Fibroblast of skin of right biceps (primary cell): Measurements from ENCODE around the gene HAUS7.

Experiments
- DNase-seq: peaks from one replicate; pipeline ENCODE4 v3.0.0-alpha.2; 2013

HAUS7 gene

DNA sequence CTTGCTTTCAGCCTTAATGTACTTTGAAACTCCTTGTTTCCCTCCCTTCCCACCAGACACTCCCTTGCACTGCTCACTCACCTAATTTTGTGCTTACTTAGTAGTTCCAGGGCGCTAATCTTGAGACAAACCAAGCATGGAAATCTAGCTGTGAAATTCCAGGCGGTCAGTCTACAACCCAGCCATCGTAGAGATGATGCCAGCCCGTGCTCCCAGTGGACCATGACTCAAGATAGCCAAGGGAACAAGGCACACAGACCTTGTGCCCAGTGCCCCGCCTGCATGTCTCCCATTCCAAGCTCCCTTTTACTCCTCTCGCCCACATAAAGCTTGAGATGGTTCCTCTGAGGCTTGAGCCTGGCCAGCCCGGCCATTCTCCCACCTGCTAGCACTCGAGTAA is 35.6 kb downstream of the HAUS7 start:
- DNase-seq = no peak

DNA sequence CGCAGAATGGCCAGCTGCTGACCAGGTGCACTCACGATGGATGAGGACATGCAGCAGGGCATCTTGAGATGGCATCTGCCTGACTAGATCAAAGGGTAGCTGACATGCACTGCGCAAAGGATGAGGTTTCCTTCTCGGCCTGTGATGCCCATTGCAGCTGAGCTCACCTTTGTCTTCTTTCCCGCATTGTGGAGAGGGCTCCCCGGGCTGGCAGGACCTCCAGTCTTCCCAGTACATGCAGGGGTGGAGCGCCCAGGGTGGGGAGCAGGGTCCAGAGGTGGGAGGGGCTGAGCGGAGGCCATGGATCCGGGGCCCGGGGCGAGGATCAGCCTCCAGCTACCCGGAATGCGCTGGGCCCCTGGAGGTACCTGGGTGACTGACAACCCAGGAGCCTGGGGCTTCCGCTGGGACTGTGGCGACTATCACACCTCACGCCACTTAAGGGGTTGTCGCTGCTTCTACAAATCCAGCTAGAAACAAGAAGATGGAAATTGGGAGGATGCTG is 36.5 kb downstream of the HAUS7 start:
- no peak for DNase-seq

DNA sequence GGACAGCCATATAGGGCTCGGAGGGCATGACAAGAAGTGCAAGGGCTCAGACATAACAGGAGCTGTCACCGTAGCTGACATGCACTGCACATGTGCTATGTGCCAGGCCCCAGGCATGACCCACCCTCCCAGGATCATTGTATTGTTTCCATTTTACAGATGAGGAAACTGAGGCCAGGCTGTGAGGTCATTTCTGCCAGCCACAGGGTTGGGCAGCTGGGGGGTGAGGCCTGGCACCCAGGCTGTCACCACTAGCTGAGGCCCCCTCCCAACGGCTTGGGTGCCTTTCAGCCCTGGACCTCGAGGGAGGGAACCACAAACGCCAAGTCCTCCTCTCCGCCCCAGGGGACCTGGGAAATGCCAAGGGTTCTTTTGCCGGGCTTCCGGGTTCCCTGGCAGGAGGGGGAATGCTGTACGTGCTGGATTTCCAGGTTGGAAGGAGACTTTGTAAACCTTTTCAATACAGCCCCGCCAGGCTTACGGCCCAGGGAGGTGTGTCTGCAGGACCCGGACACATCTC is 37.2 kb downstream of the HAUS7 start:
- DNase-seq = no peak

DNA sequence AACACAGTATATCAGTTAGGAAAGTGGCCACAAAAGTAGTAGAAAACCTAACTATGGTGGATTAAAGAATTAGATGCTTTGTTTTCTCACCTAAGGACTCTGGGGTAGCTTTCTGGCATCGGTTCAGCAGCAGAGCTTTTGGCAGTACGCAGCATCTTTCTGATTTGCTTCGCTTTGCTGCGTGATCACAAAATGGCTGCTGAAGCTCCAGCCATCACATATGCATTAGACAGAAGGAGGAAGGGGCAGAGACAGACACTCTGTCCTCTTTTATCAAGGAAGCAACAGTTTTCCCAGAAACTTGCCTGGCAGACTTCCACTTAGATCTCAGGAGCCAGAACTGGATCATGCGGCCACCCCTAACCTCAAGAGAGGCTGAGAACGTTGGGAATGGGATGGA is 39.6 kb downstream of the HAUS7 start:
- DNase-seq = no peak

DNA sequence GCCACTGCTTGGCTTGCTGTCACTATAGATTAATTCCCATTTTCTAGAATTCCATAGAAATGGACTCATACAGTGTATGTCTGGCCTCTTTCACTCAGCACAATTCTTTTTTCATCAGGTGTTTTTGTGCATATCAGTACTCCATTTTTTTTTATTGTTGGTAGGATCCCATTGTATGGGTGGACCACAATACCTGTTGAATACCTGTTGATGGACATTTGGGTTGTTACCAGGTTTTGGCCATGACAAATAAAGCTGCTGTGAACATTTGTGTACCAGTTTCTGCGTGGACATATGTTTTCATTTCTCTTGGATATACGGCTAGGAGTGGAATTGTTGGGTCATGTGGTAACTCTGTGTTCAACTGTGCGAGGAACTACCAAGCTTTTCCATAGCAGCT is 44.2 kb downstream of the HAUS7 start:
- DNase-seq = no peak

DNA sequence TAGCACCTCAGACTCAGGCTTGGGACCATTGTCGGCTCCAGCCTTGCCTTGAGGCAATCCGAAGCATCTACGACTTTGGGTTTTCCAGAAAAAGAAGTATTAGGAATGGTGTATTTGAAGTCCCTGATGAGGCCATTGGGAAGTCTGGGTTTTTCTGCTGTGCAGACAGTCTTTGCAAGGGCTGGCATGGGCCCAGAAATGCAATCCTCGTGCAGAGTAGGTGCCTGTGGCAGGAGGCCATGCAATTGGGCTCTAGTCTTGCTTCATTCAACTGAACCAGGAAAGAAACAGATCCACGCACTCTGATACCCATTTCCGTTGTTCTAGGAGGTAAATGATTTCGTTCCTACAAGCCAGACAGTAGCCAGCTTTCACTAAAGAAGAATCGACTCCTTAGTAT is 46.7 kb downstream of the HAUS7 start:
- no peak for DNase-seq

DNA sequence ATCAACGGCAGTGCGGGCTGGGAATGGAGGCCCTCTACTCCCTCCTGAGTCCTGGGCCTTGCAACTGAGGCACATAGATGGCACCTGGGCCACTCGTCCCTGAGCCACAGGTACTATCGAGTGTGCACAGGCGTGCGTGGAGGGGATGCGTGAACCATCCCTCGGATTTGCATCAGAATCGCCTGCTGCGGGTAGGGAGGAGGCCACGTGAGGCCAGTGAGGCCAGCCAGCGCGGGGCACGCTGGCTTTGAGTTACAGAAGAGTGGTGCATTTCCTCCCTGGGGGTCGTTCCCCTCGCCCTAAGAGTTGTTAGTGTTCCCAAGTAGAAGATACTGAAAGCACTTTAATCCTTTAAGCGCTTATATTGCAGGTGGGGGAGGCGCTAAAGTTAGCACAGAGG is 48.5 kb downstream of the HAUS7 start:
- no peak for DNase-seq

DNA sequence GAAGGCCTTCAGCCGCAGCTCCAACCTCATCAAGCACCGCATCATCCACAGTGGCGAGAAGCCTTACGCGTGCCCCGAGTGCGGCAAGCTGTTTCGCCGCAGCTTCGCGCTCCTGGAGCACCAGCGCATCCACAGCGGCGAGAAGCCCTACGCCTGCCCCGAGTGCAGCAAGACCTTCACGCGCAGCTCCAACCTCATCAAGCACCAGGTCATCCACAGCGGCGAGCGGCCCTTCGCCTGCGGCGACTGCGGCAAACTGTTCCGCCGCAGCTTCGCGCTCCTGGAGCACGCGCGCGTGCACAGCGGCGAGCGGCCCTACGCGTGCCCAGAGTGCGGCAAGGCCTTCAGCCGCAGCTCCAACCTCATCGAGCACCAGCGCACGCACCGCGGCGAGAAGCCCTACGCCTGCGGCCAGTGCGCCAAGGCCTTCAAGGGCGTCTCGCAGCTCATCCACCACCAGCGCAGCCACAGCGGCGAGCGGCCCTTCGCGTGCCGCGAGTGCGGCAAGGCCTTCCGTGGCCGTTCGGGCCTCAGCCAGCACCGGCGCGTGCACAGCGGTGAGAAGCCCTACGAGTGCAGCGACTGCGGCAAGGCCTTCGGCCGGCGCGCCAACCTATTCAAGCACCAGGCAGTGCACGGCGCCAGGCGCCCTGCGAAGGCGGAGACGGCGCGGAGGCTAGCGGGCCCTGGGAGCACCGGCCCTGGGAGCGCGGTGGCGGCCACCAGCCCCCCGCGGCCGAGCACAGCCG is 49.4 kb downstream of the HAUS7 start:
- no peak for DNase-seq

DNA sequence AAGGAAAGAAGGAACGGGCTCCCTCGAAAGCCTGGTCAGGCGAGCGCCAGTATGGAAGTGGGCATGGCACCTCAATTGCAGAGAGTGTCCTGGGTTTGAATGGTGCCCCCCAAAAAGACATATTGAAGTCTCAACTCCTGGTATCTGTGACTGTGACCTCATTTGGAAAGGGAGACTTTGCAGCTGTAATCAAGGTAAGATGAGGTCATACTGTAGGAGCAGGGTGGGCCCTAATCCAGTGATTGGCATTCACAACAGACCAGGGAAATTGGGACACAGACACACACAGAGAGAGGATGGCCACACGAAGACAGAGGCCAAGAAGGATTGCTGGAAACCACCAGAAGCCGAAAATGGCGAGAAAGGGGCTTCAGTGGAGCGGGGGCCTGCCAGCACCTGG is 52.7 kb downstream of the HAUS7 start:
- DNase-seq = no peak

DNA sequence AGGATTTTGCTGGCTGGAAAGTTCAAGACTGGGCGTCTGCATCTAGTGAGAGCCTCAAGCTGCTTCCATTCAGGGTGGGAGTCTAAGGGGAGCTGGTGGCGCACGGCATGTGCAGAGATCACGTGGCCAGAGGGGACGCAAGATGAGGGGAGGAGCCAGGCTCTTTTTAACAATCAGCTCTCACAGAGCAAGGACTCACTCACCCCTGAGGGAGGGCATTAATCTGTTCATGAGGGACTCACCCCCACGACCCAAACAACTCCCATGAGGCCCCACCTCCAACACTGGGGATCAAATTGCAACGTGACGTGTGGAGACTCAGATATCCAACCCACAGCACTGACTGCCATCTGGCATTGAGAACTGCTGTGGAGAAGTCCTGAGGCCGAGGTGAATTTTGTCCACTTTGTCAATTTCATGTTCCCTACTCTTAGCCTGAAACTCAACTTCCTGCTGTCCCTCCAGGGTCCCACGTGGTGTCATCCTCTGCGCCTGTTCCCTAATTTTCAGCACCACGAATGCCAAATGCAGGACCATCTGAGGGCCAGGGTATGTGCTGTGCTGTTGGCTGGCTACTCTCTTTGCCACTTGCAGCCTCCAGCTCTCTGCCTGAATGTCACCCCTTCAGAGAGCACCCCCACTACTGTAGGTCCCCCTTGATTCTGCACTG is 53.5 kb downstream of the HAUS7 start:
- DNase-seq = peak; percentile 2

DNA sequence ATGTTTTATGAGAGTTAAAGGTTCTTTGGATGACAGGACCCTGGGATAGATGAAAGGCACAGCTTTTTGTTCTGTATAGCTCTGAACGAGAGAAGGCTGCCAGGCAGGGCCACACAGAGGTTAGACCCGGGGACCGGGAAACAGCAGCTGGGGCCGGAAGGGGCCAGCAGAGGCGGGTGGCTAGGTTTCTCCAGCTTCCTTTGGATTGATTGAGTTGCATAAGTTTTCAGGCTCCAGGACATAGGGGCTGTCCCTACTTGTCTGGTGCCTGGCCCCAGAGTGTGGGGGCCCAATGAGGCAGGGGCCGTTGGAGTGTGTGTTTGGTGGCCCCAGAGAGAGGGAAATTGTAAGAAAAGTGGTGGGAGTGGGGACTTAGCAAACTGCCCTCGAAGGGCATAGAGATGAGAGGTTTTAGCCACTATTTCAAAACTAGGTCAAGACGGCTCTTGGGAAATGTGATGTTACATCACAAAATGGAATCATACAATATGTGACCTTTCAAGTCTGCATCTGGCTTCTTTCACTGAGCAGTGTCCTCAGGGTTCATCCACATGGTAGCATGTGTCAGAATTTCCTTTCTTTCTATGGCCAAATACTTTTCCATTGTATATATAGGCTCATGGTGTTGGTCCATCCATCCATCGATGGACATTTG is 55.4 kb downstream of the HAUS7 start:
- no peak for DNase-seq

DNA sequence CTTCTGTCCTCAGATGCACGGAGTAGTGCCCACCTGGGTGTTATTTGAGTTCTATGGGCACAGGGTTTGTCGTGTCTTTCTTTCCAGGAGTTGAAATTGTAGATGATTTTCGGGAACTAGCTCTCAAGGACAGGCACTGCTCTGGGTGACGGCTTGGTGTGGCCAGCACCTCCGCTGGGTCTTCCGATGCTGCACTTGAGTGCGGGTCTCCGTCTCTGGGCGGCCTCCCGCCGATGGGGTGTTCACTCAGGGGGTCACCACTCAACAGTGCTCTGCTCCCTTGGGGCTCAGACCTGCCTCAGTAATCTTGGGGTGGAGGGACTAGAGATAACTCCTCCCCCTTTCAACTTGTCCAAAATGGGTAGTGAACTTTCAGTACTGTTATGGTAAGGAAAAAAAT is 56.6 kb downstream of the HAUS7 start:
- DNase-seq = no peak

DNA sequence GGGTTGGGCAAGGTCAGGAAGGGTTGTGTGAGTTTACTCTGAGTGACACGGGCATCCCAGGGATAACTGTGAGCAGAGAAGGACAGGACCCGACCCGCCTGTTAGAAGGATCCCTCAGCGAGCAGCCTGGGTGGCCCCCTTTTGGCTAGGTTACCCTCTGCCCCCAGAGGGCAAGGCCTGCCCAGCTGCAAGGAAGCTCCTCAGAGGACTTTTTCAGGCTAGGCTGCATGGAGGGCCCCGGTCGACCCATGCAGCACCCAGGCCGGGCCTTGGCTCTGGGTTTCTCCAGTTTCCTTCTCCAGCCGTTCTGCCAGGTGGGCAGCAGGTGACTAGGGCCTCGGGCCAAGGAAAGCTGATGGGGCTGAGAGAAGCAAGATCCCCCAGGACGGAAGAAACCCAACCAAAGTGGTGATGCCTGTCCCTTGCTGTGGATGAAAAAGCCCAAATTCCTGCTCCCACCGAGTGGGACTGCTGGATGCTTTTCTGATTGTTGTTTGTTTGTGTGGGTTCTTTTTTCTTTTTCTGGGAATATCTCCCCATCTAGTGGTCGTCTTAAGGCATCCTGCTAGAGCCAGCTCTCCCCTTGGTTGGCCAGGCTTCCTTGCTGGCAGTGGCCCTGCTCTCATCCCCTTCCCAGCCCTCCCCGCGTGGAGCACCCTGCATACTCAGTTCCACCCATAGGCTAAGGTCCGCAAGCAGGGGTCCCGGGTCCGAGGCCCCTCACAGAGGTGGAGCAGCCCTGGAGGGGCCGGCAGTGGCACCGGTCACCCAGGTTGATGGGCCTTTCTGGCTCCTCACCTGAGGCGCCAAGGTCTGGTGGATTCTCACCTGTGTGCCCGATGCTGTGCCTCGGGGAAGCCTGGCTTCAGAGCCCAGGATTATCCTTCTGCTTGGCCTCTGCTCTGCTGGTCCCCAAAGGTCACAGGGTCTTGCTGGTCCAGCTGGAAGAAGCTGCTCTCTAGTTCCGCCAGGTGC is 57.3 kb downstream of the HAUS7 start:
- no peak for DNase-seq

DNA sequence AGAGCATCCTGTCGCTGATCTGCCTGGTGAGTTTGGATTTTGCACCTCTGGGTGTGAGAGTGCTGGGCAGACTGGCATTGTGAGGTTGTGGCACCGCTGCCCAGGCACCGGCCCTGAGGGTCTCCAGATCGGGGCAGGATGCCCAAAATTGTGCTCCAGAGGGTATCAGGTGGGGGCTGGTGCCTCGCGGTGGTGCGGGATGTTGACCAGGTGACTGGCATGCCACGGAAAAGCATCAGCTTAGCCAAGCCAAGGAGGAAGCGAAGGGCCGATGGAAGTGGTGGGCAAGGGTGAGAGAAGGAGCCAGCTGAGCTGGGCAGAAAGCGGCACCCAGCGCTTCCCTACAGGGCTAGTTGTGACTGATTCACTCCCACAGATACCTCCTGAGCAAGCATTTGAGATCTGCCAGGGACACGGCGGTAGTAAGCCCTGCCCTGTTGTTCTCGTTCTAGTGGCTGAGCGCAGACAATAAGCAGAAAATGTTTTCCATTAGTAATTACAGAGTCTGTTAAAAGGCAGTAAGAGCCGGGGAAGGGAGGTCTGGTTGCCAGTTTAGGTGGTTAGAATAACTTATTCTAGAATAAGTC is 58.3 kb downstream of the HAUS7 start:
- DNase-seq = no peak

DNA sequence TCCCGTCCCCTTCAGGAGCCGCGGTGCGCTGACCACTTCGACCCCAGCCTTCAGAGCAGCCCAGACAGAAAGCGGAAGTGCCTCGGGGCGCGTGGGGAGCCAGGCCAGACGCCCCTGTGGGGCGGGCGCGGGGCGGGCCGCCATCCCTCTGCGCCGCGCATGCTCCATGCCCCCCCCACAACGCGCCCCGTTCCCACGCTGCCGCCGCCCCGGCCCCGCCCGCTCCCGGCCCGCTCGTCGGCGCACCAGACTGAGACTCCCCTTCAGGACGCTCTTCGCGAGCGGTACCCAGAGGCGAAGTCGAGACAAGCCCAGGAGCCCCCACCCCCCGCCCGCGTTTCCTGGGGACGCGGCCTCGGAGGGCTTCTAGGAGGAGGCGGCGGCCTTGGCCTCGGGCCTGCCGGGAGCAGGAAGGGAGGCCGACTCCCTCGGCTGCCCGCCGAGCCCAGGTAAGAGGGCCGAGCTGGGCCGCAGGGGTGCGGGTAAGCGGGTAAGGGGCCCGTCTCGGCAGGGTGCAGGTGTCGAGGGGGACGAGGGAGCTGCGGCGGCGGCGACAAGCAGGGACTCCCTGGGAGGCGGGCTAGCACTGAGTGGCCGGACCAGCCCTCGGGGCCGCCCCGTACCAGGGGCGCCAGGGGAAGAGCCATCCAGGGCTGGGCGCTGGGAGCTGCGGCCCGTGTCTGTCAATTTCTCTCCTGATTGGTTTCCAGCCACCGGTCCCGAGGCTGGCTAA is 59.0 kb downstream of the HAUS7 start, which contains the start of gene ZFP92:
Gene ZFP92 (plus strand): TSS at position 218 of the 733 bp plus-strand sequence. CDS start 6,851 bp downstream, outside the sequence.
- peak; percentile 1 for DNase-seq

DNA sequence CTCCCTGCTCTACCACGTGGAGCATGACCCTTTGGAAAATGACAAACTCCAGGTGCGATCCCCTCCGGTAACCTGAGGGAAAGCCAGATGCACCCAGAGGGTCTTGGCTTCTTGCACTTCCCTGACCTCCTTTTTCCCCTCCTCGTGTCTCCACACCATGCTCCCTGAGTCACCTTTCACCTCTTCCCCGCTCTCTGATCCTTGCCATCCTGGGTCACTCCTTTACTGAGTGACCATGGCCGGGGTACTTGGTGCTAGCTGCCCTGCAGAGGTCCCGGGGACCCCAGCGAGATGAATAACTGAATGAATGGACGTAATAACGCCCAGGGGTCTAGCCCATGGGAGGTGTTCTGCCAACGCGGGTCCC is 59.5 kb downstream of the HAUS7 start:
- DNase-seq = no peak

DNA sequence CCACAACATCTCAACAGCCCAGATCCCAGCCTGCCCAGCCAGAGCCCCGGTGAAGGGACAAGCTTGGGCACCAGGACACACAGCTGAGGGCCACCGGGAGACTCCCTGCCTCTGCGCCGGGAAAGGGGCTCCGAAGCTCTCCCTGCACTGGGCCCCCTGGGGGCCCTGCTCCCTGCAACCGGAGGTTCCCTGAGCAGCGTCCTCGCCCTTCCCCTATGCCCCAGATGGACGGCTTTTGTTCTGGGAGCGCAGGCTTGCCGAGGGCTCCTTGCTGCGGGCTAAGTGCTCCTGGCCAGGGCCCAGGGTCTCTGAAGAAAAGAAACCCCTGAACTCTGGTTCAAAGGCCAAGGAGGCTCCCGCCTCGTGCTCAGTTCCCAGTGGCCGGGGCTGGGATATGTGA is 60.0 kb downstream of the HAUS7 start:
- no peak for DNase-seq

DNA sequence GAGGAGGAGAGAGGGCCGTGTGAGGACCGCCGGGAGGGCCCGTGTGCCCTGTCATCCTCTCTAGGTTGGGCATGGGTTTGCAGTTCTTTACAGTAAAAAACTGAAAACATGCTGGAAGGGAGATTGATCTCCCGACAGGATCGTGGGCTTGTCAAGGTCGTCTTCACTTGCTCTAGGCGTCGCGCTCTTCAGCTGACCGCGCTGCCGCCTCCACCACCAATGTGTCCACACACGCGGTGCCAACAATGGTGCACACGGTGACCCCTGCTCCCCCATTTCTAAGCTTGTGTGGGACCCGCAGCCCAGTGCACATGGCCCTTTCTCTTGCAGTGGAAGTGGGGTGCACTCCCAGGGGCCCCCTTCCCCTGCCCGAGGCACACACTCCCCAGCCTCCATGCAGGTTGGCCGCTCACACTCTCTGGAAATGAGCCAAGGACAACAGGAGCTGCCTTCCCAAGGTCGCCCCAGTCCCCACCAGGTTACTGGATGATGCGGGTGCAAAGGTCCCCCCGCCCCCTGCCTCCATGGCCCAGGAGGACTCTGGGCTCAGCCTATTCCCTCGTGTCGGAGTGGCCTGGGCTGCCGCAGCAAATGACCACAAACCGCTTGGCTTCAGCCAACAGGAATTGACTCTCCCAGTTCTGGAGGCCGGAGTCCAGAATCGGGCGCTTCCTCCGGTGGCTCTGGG is 60.8 kb downstream of the HAUS7 start:
- DNase-seq = no peak

DNA sequence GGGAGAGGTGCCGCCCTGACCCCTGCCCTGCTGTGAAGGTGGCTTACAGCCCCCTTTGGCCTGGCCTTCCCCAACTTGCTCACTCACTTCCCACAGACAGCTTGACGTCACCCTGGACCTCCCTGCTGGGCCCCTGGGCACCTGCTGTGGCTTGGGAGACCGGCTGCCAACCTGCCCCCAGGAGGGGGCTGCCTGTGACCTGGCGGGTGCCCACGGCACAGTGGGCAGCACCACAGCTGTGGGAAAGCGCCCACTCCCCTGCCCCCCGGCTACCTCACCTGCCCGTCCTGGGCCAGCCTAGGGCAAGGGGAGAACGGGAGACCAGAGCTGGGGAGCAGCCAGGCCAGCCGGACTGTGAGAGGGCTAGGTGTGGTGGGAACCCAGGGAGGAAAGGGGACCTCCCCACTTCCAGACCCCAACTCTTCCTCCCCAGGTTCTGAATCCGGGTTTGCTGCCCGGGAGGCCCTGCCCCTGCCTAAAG is 61.5 kb downstream of the HAUS7 start:
- DNase-seq = no peak

DNA sequence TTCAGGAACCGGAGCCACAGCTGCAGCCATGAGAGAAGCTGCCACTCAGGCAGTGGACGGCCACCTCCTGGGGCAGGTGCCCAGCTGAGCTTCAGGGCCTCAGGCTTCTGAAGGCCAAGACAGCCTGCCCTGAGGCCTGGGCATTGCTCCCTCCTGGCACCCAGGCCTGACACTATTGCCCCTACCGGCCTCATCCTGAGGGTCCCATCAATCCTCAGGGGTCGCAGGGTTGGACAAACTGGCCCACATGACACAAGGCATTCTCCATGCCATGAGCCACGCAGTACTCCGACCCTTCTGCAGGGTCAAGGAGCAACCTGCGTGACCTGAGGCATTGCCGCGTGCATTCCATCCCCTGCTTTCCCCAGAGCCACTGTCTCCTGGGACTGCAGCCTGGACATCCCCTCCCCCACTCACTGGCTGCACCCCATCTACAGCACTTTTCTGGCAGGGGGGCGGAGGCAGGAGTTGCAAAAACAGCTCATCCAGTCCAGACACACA is 62.1 kb downstream of the HAUS7 start:
- no peak for DNase-seq
